Kidney capillary endothelial cell (primary cell): ENCODE results near the gene SPATA22.
"Not testable (repeated sequence)": the region's sequence is repeated elsewhere in the genome, so short reads cannot be mapped to it uniquely, and the experiment has no call there.

Experiments used
- DNase-seq: peaks from one replicate; pipeline ENCODE4 v3.0.0-alpha.2; 2018; ENCODE audit warnings: low spot score

The SPATA22 gene

DNA sequence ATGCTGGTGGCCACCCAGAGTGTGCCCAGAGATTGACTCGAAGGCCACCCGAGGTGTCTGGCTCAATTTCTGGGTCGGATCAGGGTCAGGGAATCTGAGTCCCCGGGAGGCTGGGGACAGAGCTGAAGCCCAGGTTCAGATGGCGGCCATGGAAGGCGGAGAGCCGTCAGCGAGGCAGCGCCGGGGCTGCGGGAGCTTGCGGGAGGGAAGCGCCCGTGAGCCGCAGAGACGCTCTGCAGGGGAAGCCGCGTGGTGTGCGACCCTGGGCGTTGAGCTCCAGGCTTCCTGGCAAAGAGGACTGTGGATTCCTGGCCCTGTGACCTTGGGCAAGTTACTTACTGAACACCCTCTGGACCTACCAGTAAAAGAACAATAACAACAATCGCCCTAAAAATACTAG is 518 bp upstream of the SPATA22 start:
- DNase-seq, result no peak

DNA sequence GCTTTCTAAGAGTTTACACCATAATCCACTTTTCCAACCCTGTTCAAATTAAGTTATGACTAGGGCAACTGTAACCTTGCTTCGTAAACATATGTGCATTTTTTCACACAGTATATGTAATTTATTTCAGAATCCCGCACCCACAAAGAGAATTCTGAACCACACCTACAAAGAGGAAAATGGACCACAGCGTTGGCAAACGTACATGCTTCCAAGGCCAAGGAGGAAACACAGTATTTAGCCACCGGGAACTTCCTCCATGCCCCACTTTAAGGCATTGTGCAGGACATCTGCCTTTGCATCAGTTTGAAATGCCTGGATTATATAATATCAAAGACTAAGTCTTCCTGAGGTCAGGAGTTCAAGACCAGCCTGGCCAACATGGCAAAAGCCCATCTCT is 2.1 kb downstream of the SPATA22 start:
- DNase-seq, result no peak

DNA sequence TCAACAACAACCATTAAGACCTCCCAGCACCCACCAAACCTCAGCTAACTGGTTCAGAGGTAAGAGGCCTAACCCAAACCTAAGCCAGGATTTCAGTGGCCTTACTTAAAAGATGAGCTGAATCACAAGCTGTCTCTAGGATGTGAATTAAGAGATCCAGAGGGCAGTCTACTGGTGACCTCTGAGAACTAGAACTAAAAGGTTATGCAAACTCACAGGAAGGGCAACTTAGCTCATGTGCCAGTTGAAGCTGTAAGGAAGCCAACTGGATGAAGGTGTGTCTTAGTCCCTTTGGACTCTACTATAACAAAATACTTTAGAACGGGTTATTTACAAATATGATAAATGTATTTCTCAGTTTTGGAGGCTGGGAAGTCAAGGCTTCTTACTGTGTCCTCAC is 5.3 kb downstream of the SPATA22 start:
- DNase-seq, result not testable (repeated sequence)

DNA sequence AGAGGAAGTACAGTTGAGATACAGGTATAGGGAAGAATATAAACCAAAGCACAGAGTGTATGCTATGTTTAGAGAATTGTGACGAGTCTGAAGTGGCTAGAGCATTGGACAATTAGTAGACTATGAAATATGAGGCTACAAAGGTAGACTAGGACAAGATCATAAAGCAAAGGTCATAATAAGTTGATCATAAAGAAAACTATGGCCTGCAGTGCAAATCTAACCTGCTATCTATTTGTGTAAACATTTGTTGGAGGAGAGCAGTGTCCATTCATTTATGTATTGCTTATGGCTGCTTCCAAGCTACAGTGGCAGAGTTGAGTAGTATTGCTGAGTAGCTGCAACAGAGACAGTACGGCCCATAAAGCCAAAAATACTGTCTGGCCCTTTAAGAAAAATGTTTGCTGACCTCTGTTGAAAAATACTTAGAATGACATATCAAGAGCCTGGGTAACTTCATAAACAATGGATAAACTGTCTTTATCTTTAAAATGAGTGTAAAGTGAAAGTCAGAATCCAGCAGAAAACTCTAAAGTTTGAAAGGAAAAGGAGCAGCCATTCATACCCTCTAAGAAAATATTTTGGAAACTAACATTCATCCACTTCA is 23.5 kb downstream of the SPATA22 start:
- no peak for DNase-seq

DNA sequence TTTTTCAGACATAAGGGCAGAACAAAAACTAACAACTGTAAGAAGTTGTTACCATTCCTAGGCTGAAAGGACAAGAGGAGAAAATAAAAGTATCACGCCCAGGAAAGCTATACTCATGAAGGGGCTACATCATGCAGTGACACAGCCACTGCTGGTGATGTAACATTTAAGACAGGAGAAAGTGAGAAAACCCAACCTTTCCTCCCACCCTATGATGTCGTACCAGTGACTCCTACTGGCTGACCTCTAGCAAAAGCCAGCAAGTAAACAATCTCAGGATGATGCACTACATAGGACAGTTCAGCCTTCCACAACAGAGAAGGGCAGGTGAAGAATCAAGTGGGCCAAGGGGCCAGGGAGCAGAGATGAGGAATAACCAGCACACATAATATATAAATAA is 24.0 kb downstream of the SPATA22 start:
- no peak for DNase-seq

DNA sequence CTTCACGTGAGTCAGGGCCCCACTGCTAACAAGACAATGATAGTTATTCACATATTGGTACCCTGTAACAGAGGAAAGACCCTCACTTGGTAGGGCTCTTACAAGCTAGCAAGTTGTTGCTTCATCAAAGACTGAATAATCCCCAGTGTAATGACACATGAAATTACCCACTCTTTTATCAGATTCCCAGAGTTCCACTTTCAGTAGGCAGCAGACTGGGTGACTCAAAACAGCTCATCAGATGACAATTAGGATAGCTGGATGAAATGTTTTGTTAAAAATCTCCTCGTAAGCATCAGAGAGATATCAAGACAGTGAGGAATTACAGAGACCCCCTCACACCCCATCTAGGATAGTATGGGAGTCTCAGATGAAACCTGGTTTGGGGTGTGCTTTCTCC is 31.2 kb downstream of the SPATA22 start:
- DNase-seq, result no peak

DNA sequence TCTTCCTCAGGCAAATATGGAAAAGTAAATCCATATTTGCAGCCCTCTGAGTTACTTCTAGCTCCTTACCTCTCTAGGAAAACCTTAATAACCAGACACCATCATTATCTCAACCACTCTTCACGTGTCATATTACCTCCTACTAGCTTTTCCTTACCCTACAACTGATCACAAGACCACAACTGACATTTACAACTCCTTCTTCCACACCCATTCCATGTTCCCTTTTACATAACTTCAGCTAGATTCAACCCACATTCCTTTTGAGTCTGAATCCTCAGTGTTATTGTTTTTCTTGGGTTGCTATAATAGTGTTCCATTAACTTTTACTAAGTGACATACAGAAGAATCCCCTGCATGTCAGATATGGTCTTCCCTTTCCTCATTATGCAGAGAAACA is 33.3 kb downstream of the SPATA22 start:
- DNase-seq, result no peak

DNA sequence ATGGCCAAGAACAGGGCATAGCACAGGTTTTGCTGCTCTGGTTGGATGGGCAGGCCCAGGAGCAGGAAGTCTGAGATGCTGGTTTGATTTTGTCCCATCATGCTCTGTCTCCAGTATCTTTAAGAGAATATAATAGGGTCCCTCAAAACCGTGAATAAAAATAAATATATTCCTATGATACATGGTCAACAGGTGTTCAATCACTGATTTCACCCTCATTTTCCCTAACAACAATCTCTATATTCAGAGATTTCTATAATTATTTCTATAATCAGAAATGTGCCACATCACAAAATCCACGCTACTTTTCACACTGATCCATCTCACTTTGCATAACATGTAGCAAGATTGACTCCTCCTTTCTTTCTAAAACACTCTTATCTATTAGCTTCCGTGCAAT is 37.9 kb downstream of the SPATA22 start, which contains the start of gene OR1E2:
OR1E2 (minus strand) TSS at position 101 of the 400 bp plus-strand sequence; CDS start at position 101, 0 bp downstream.
- no peak for DNase-seq

DNA sequence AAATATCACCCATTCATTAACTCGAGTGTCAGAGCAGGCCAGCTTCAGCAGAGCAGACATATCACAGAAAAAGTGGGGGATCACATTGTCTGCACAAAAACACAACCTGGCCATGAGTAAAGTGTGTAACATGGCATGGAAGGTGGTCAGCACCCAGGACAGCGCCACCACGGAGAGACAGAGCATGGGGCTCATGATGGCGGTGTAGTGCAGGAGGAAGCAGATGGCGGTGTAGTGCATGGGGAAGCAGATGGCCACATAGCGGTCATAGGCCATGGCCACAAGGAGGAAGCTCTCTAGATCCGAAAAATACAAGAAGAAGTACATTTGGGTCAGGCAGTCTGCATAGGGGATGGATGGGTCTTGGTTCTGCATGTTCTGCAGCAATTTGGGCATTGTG is 38.4 kb downstream of the SPATA22 start:
- DNase-seq, result not testable (repeated sequence)

DNA sequence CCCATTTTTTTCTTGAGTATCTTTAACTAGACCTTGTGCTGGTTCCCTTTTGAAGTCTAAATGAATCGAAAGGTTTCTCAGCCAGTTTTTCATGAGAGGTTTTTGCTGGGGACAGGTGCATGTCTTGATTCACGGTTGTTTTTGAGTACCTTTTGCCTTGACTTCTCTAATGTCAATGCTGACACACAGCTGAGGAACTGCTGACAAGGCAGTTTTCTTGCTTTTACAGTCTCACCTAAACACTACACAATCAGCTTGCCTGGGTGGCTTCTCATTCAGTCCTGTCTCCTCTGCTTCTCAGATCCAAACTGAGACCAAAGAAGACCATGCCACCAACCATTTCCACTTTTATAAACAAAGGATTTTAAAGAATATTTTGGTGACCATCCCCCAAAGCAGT is 53.4 kb downstream of the SPATA22 start:
- no peak for DNase-seq

DNA sequence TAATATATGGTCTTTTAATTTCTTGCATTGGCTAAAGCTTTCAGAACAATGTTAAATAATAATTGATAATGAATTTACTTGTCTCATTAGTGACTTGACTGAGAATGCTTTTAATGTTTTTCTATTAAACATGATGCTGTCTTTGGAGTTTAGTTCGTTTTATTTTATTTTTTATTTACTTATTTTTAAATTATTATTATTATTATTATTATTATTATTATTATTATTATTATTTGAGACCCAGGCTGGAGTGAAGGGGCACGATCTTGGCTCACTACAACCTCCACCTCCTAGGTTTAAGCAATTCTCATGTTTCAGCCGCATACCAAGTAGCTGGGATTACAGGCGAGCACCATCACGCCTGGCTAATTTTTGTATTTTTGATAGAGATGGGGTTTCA is 56.0 kb downstream of the SPATA22 start:
- no peak for DNase-seq

DNA sequence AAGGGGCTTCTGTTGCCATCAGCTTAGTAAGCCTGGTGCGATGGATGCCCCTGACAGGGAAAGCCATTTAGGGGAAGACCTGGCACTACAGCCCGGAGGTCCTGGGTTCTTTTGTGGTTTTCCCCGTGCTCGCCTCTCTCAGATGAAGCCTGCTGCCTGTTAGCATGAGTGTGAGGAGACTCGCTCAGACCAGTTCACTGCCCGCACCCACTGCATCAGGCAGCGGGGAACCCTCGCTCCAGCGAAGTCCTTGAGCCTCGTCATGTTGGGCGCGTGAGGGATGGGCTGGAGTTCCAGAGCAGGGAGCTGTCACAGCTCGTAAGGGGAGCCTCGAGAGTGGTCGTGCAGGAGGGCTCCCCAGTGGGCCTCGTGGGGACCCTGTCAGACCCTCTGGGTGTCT is 59.4 kb downstream of the SPATA22 start:
- DNase-seq, result not testable (repeated sequence)

DNA sequence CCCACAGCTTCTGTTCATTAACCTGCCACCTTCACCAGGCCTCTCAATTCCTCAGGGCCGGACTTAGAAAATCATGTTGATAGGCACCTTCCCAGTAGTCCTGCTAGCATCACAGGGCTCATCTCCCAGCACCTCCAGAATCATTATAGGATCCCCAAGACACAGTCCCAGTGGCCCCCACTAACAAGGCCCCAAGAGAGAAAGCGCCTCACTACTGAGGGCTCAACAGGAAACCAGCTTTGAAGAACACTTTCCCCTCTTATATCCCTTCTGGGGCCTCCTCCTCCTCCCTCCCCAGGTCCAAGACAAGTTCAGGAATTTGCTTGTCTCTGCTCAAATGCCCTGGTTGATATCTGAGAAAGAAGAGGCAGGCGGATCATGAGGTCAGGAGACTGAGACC is 60.5 kb downstream of the SPATA22 start, which contains the start of gene OR3A3:
OR3A3 (plus strand) TSS at position 301 of the 400 bp plus-strand sequence.
- DNase-seq, result no peak

DNA sequence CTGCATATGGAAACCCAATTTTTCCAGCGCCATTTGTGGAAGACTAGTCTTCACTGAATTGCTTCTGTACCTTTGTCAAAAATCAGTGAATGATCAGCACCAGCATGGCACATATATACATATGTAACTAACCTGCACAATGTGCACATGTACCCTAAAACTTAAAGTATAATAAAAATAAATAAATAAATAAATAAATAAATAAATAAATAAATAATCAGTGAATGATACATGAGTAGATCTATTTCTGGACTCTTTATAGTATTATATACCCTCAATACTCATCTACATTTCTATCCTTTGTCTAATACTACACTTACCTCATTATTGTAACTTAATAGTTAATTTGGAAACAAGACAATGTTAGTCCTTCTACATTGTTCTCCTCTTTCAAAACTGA is 67.8 kb downstream of the SPATA22 start:
- not testable (repeated sequence) for DNase-seq

DNA sequence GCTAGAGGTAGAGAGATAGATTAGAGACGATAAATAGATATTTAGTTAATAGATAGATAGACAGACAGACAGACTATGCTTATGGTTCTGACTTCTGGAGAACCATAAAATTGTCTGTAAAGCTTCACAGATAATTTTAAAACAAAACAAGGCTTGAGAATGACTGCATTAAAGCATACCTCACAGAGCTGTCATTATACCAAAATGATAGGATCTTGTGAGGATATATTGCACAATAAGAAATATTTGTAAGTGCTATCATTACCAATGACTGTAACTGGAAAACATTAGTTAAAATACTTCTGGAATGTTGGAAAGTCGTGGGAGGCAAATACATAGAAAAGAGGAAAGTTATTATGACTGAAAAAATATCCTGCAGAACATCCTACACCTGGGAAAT is 69.8 kb downstream of the SPATA22 start:
- DNase-seq, result no peak

DNA sequence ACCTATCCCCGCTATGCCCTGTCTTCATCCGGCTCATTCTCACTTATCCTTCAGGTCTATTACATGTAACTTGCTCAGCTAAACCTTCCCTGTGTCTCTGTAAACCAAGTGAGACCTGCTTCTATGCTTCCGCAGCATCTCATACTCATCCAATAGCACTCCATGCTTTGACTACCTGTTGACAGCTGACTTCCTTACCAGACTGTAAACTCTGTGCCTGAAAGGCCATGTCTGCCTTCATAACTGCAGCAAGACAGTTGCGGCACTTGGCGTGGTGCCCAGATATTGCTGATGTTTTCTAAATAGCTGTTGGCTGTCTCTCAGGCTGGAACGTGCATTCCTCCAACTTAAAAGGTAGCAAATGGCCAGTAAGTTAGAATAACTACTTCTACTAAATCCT is 71.6 kb downstream of the SPATA22 start:
- DNase-seq, result no peak

DNA sequence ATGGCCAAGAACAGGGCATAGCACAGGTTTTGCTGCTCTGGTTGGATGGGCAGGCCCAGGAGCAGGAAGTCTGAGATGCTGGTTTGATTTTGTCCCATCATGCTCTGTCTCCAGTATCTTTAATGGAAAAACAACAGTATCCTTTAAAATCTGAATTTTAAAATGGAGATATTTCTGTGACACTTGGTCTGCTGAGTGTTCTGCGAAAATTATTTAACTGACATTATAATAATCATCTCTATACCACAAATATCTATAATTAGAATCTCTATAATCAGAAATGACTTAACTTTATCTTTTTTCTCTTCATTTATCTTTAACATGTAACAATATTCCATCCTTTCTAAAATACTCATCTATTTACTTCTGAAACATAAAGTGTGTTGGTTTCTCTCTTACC is 73.3 kb downstream of the SPATA22 start, which contains the start of gene OR1E1:
OR1E1 (minus strand) TSS at position 101 of the 400 bp plus-strand sequence; CDS start at position 101, 0 bp downstream.
- DNase-seq, result no peak

DNA sequence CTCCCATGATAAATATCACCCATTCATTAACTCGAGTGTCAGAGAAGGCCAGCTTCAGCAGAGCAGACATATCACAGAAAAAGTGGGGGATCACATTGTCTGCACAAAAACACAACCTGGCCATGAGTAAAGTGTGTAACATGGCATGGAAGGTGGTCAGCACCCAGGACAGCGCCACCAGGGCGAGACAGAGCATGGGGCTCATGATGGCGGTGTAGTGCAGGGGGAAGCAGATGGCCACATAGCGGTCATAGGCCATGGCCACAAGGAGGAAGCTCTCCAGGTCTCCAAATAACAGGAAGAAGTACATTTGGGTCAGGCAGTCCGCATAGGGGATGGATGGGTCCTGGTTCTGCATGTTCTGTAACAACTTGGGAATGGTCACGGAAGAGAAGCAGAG is 73.8 kb downstream of the SPATA22 start:
- not testable (repeated sequence) for DNase-seq
